Liver (tissue), 3 donors: ENCODE results near the gene LIPE.

Source experiments
- ATF3 ChIP-seq: IDR thresholded peaks from 2 replicates; pipeline ENCODE4 v1.6.1; 2016; ENCODE audit warnings: antibody characterized with exemption
- CTCF ChIP-seq: fragments of 150-350 bp; IDR thresholded peaks from 2 replicates; pipeline ENCODE4 v1.5.1; 2017; ENCODE audit warnings: improper control_type of control experiment, low read depth, low read length; ENCODE audit not compliant: missing input control
- EGR1 ChIP-seq, 2 donors: IDR thresholded peaks; 2 replicates each; pipeline ENCODE4 v1.6.1; 2016 to 2018; ENCODE audit warnings: antibody characterized with exemption in 2 of 2, low read depth in 2 of 2
- GABPA ChIP-seq, 2 donors: IDR thresholded peaks in 1 of 2; conservative IDR thresholded peaks in 1 of 2; 2 replicates each; pipeline ENCODE4 v1.6.1; 2016; ENCODE audit warnings: antibody characterized with exemption in 2 of 2, mild to moderate bottlenecking in 1 of 2, moderate library complexity in 1 of 2
- MAX ChIP-seq: IDR thresholded peaks from 2 replicates; pipeline ENCODE4 v1.6.1; 2016; ENCODE audit warnings: antibody characterized with exemption
- NR2F2 ChIP-seq: IDR thresholded peaks from 2 replicates; pipeline ENCODE4 v1.6.1; 2016; ENCODE audit warnings: antibody characterized with exemption
- SP1 ChIP-seq: IDR thresholded peaks from 2 replicates; pipeline ENCODE4 v1.6.1; 2018; ENCODE audit warnings: antibody characterized with exemption, mild to moderate bottlenecking
- TAF1 ChIP-seq: conservative IDR thresholded peaks from 2 replicates; pipeline ENCODE4 v1.6.1; 2016; ENCODE audit warnings: antibody characterized with exemption, mild to moderate bottlenecking
- YY1 ChIP-seq: IDR thresholded peaks from 2 replicates; pipeline ENCODE4 v1.6.1; 2016; ENCODE audit warnings: antibody characterized with exemption, mild to moderate bottlenecking
- ZBTB33 ChIP-seq: IDR thresholded peaks from 2 replicates; pipeline ENCODE4 v1.6.1; 2016; ENCODE audit warnings: antibody characterized with exemption
- donor health status: healthy.
- donor health status: healthy.

- no peak for TF ChIP-seq CTCF
- no peak for TF ChIP-seq SP1
- no peak for TF ChIP-seq EGR1 (IDR thresholded peaks at IDR 0.05; ENCODE audit: low read depth in 2 of 2)
- TF ChIP-seq YY1, result no peak
- TF ChIP-seq GABPA (IDR thresholded peaks at IDR 0.05 in 1 of 2, conservative IDR thresholded peaks at IDR 0.05 in 1 of 2), result no peak
- no peak for TF ChIP-seq ATF3
- no peak for TF ChIP-seq MAX
- no peak for TF ChIP-seq ZBTB33
- TF ChIP-seq TAF1, result no peak
- no peak for TF ChIP-seq NR2F2
Measured at GRCh38 chr19:42368360-42368759, 58.8 kb downstream of the LIPE start.
